ENCODE measurements around the gene LYST.

LYST gene

DNA sequence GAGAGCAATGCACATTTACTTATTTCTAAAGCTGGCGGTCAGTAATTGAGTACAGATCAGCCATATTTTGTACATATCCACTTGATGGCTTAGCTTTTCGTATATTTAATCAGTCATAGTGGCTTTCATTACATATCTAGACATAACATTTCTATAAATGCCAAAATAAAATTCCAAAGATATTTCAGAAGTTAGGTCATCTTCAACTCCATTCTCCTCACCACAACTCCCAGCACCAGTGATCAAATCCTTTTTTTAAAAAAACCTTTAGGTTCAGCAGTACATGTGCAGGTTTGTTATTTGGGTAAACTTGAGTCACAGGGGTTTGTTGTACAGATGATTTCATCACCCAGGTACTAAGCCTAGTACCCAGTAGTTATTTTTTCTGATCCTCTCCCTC, 163.2 kb downstream of the LYST start:
- H3K4me3 ChIP-seq (ENCODE audit: low read depth, low read length): no peak overlapping the region
- TF ChIP-seq, protein P1, sequence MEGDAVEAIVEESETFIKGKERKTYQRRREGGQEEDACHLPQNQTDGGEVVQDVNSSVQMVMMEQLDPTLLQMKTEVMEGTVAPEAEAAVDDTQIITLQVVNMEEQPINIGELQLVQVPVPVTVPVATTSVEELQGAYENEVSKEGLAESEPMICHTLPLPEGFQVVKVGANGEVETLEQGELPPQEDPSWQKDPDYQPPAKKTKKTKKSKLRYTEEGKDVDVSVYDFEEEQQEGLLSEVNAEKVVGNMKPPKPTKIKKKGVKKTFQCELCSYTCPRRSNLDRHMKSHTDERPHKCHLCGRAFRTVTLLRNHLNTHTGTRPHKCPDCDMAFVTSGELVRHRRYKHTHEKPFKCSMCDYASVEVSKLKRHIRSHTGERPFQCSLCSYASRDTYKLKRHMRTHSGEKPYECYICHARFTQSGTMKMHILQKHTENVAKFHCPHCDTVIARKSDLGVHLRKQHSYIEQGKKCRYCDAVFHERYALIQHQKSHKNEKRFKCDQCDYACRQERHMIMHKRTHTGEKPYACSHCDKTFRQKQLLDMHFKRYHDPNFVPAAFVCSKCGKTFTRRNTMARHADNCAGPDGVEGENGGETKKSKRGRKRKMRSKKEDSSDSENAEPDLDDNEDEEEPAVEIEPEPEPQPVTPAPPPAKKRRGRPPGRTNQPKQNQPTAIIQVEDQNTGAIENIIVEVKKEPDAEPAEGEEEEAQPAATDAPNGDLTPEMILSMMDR (IDR thresholded peaks at IDR 0.05; ENCODE audit: borderline replicate concordance, insufficient read depth, low read depth, low read length): no peak

DNA sequence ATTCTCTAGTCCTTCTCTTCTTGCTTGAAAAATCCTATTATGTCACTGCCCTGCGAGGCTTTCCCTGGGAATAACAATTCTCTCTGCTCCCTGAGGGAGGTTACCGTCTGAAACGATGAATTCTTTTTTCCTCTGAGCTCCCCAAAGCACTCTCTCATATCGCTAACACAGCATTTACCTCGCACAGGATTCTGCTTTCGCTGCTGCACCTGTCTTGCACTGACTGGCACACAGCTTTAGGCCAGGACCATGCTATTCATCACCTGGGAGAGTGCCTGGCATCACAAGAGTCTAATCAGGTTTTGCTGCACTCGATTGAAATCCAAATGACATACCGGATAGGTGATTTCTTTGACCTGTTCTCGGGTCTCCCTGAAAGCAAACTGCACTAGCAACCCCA, 164.3 kb downstream of the LYST start:
- TF ChIP-seq, protein P1 (IDR thresholded peaks at IDR 0.05; ENCODE audit: borderline replicate concordance, insufficient read depth, low read depth, low read length): no peak
- no peak overlapping the region for H3K4me3 ChIP-seq (ENCODE audit: low read depth, low read length)

DNA sequence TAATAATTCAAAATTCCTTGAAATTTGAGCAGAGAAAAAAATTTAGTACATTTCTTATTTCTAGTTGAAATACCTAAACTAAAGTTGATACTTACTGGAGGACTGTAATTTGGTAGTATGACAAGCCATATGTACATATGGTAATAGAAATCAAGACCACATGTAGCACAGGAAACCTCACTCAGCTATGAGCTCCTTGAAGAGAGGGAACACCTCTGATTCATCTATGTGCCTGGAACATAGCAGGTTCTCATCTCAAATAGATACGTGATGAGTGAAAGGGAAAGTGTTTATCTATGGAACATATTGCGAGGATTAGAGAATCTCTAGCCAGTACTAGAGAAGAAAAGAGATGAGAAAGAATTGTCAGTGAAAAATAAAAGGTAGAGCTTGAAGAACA, 169.2 kb downstream of the LYST start:
- TF ChIP-seq, protein P1 (IDR thresholded peaks at IDR 0.05; ENCODE audit: borderline replicate concordance, insufficient read depth, low read depth, low read length): no peak

DNA sequence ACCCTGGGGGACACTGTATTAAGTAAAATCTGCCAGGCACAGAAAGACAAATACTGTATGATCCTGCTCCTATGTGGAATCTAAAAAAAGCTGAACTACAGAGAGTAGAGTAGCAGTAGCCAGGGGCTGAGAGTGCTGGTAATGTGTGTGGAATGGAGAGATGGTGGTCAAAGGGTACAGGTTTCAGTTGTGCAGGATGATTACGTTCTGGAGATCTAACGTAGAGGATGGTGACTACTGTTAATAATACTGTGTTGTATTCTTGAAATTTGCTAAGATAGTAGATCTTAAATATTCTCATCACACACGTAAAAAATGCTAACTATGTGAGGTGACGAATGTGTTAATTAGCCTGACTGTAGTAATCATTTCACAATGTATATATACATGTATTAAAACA, 177.3 kb downstream of the LYST start:
- TF ChIP-seq, protein P1 (IDR thresholded peaks at IDR 0.05; ENCODE audit: borderline replicate concordance, insufficient read depth, low read depth, low read length): no peak
- H3K4me3 ChIP-seq (ENCODE audit: low read depth, low read length): no peak overlapping the region

More for the DNA sequence above, 169.2 kb downstream of the LYST start:
- no peak overlapping the region for H3K4me3 ChIP-seq (ENCODE audit: low read depth, low read length)

DNA sequence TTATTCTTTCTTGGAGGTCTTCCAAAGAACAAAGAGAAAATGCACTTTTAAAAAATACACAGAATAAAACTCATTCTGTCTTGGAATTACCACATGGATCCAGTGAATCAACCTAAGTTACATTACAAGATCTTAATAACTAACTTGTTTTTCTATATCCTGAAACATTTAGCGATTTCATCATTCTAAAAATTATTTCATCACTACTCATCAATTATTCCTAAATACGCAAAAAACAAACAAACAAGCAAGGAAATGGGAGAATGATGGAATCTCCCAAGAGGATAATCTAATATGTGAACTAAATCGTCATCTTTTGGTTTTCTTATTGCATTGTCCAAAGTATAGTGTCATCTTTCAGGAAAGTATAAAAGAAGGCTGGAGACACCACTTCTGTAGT, 178.6 kb downstream of the LYST start:
- TF ChIP-seq, protein P1 (IDR thresholded peaks at IDR 0.05; ENCODE audit: borderline replicate concordance, insufficient read depth, low read depth, low read length): no peak
- no peak overlapping the region for H3K4me3 ChIP-seq (ENCODE audit: low read depth, low read length)

DNA sequence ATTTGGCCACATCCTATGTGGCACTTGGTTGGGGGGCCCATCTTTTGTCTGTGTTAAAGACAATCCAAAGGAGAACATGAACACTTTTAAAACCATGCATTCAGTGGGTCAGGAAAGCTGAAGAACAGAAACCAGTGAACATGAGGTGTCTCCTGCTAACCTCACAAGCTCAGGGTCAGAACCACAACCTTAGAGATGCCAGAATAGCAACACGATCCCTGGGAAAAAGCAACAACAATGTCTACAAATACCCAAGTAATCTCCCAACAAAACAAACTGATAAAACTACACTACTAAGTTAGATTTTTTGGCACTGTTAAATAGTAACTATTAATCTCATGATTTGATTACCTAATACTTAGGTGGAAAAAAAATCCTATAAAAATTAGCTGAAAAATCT, 183.1 kb downstream of the LYST start:
- H3K4me3 ChIP-seq (ENCODE audit: low read depth, low read length): no peak overlapping the region
- TF ChIP-seq, protein P1 (IDR thresholded peaks at IDR 0.05; ENCODE audit: borderline replicate concordance, insufficient read depth, low read depth, low read length): no peak

DNA sequence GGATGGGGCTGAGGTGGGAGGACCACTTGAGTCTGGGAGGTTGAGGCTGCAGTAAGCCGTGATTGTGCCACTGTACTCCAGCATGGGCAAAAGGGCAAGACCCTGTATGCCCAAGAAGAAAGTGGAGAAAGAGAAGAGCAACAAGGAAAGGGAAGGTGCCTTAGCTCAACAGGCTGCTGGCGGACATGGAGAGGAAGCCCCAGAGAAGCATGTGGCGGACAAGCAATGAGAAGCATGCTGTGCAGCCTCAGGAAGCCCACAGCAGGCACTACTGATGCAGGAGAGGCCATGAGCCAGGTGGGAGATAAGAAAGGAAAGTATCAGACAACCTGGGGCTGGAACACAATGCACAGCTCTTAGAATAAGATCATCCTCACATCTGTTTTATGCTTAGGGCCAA, 184.5 kb downstream of the LYST start:
- H3K4me3 ChIP-seq (ENCODE audit: low read depth, low read length): no peak overlapping the region
- TF ChIP-seq, protein P1 (IDR thresholded peaks at IDR 0.05; ENCODE audit: borderline replicate concordance, insufficient read depth, low read depth, low read length): no peak

Measured in GM12875 (cell line).